HG02981 (cell line): ENCODE measurements around the gene GUCY2D.
"Not testable (repeated sequence)": the region's sequence is repeated elsewhere in the genome, so short reads cannot be mapped to it uniquely, and the experiment has no call there.

Source experiments
- ATAC-seq: cut with Tn5 transposase; IDR thresholded peaks from one replicate; pipeline ENCODE4 v1.9.1; 2021; ENCODE audit warnings: mild to moderate bottlenecking, moderate library complexity; ENCODE audit not compliant: unreplicated experiment

The GUCY2D gene

DNA sequence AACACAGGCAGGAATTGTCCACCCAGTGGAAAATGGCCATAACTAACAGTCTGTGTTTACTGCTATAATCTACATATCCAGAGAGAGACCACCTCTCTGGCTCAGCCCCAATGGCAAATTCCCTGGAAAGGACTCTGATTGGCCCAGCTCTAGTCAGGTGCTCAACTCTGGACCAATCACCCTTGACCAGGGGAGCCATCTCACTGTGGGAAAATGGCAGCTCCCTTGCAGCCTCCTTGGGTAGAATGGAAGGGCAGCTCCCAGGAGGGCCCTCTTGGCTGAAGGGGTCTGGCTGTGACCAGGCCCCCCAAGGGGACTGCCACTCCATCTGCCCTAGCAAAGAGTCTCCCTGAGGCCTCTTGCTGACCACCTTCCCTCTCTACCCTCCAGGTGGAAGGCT lies 39.6 kb downstream of the GUCY2D start:
- no peak for ATAC-seq

GRCh38 chr17:8044819-8045810 lies 42.7 kb downstream of the GUCY2D start:
- no peak for ATAC-seq

GRCh38 chr17:8046306-8046928 lies 44.0 kb downstream of the GUCY2D start:
- no peak for ATAC-seq

DNA sequence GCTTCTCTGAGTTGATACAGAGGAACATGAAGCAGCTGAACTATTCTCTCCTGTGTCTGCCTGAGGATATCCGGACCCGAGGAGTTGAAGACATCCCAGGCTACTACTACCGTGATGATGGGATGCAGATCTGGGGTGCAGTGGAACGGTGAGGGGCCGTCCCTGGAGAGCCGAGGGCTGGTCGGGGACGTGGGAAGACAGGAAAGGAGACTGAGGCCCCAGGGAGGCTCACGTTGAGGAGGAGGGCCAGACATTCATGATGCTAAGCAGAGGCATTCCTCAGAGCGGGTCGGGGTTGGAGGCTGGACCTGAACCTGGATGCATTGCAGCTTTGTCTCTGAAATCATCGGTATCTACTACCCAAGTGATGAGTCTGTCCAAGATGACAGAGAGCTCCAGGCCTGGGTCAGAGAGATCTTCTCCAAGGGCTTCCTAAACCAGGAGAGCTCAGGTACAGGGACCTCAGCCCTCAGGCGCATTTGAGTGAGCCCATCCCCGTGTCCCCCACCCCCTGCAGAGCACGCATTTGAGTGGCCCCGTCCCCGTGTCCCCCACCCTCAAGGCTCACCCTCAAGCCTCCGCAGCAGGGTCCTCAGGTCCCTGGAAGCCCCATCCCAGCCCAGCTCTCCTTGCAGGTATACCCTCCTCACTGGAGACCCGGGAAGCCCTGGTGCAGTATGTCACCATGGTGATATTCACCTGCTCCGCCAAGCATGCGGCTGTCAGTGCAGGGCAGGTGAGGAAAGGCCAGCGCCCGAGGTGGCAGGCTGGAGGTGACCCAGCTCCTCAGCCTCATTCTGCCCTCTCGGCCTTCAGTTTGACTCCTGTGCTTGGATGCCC lies 44.7 kb downstream of the GUCY2D start:
- no peak for ATAC-seq

- ATAC-seq = no peak
These were observed 45.3 kb downstream of the GUCY2D start for GRCh38 chr17:8047769-8048110.

GRCh38 chr17:8048236-8048635 lies 45.8 kb downstream of the GUCY2D start:
- no peak for ATAC-seq

DNA sequence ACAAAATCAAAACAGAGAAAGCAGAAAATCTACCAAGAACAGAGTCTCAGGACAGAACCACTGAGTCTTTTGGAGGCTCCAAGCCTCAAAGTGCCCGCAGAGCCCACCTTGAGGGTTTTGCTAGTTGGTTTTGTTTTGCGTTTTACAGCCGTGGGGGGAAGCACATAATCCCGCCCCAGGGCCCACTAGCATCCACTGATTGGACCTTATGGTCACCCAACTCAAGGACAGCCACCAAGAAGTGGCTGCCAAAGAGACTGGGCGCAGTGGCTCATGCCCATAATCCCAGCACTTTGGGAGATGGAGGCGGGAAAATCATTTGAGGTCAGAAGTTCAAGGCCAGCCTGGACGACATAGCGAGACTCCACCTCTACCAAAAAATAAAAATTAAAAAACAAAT lies 46.3 kb downstream of the GUCY2D start:
- ATAC-seq = no peak

- ATAC-seq = no peak
These were observed 49.4 kb downstream of the GUCY2D start for GRCh38 chr17:8051831-8052230.

DNA sequence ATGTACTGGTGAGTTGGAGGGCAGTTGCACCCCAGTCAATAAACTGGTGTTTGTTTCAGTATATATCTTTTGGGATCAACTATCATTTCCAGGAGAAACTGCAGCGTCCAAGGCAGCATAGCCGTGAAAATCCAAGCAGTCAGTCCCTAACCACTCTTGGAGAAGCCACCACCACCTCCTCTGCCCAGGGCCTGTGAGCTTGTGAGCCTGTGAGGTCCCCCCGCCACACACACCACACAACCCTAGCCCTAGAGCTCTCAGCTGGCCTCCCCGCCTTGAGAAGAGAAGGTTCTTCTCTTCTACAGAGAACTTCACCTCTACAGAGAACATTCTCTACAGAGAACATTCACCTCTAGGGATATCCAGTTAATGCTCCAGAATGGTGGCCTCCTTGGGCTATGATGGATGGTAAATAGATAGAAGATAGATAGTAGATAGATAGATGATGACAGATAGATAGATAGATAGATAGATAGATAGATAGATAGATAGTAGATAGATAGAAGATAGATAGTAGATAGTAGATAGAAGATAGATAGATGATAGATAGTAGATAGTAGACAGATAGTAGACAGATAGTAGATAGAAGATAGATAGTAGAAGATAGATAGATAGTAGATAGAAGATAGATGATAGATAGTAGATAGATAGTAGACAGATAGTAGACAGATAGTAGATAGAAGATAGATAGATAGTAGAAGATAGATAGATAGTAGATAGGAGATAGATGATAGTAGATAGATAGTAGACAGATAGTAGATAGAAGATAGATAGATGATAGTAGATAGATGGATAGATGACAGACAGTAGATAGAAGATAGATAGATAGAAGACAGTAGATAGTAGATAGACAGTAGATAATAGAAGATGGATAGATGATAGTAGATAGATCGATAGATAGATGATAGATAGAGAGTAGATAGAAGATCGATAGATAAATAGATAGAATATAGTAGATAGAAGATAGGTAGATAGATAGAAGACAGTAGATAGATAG lies 50.1 kb downstream of the GUCY2D start:
- ATAC-seq = no peak

- no peak for ATAC-seq
These were observed 51.2 kb downstream of the GUCY2D start for GRCh38 chr17:8053600-8053999.

GRCh38 chr17:8055851-8056231 lies 53.4 kb downstream of the GUCY2D start:
- no peak for ATAC-seq

DNA sequence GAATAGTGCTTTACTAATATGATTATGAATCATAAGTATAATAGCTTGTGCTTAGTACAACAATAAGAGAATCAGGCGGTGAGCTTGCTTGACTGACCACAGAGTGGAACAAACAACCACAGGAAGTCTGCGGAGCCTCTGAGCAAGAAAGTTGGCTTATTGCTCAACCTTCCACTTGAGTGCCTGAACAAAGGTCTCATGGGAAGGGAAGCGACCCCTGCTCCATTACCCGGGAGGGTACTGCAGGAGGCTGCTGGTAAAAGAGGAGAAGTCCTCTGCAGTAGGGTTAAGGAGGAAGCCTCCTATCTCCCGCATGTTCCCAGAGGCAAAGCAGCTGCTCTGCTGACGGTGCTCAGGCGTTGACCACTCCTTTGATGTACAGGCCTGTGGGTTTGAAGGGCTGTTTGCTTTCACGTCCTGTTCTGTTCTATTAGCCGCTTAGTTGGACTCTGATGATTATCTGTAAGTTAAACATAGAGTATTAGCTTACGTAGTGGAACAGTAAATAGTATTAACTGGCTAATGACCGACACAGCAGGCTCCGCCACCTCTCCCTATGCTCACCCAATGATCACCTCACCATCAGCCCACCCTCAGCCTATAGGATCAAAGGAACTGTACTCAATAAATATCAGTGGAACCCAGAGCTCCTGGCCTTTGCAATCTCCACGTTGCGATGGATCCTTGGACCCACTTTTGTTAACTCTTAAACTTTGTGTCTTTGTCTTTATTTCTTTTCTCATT lies 54.0 kb downstream of the GUCY2D start:
- ATAC-seq = no peak

- no peak for ATAC-seq
These were observed 54.7 kb downstream of the GUCY2D start for GRCh38 chr17:8056976-8057625.

DNA sequence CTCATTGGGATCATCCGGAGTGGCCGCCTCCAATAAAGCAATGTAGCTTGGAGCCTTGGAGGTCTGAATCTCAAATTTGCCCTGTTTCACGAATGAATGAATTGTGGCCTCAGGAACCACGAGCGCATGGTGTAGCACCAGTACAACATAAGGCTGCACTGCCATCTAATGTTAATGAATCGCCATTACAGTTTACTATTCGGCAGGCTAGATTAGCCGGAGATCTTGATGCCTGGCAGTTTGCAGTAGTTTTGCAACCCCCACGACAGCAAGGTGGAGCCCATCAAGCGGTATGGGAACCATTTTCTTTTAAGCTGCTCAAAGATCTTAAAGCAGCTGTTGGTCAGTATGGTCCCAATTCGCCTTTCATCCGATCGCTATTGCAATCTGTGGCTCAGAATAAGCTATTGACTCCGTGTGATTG lies 55.3 kb downstream of the GUCY2D start:
- no peak for ATAC-seq

GRCh38 chr17:8059131-8059530 lies 56.7 kb downstream of the GUCY2D start:
- no peak for ATAC-seq

DNA sequence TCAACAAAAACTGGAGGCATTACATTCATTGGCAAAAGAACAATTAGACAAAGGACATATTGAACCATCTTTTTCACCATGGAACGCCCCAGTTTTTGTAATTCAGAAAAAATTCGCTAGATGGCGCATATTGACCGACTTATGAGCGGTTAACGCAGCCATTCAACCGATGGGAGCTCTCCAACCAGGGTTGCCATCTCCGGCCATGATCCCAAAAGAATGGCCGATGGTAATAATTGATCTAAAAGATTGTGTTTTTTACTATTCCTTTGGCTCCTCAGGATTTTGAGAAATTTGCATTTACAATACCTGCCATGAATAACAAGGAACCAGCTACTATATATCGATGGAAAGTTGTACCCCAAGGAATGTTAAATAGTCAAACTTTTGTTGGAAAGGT lies 57.9 kb downstream of the GUCY2D start:
- ATAC-seq = no peak

DNA sequence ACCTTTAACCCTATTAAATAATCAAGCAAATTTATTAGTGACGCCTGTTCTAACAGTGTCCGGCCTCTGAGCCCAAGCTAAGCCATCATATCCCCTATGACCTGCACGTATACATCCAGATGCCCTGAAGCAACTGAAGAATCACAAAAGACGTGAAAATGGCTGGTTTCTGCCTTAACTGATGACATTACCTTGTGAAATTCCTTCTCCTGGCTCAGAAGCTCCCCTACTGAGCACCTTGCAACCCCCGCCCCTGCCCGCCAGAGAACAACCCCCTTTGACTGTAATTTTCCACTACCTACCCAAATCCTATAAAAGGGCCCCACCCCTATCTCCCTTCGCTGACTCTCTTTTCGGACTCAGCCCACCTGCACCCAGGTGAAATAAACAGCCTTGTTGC lies 59.4 kb downstream of the GUCY2D start:
- not testable (repeated sequence) for ATAC-seq

- no peak for ATAC-seq
These were observed 60.0 kb downstream of the GUCY2D start for GRCh38 chr17:8062435-8062806.
